ENCODE results near the gene TTPAL.

DNA sequence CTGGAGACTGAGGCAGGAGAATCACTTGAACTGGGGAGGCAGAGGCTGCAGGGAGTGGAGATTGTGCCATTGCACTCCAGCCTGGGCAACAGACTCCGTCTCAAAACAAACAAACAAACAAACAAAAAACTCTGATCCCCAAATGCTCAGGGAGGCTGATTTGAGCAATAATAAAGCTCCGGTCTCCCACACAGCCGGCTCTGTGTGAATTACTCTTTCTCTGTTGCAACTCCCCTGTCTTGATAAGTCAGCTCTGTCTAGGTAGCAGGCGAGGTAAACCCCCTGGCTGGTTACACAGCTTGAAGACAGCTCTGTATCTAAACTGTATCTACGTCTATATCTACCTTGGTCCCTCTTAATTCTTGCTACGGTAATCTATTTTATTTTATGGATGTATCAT is 52.6 kb downstream of the TTPAL start:
- TF ChIP-seq POLR2AphosphoS5 (IDR thresholded peaks at IDR 0.05) (no peak), CTCF (IDR thresholded peaks at IDR 0.05) (no peak), POLR2A (IDR thresholded peaks at IDR 0.05) (no peak), EP300 (IDR thresholded peaks at IDR 0.05) (no peak)

Measured in sigmoid colon (tissue), 4 donors.